ENCODE results near the gene ABCA4.

- TF ChIP-seq EZH2 (IDR thresholded peaks at IDR 0.05; ENCODE audit: insufficient read depth, poor library complexity, severe bottlenecking) (no peak), EZH2phosphoT487 (IDR thresholded peaks at IDR 0.05; ENCODE audit: insufficient read depth, low read depth) (no peak)
These were observed 3.6 kb upstream of the ABCA4 start for GRCh38 chr1:94124538-94124937.
